ENCODE results near the gene ST3GAL5. TPM values are rescaled to one million over a fixed set of nuclear protein-coding genes. Genes with fewer than 3 reads are reported as not detected.

The ST3GAL5 gene
- total and polyA plus RNA-seq, 2 experiments from 2014 or later, result 11.9 to 12.5 TPM

GRCh38 chr2:85893428-85894258 is 4.9 kb upstream of the ST3GAL5 start:
- Histone ChIP-seq H3K27ac (no peak overlapping the region), H3K4me3 (no peak overlapping the region), H3K27me3 (no peaks in the 10 kb centered on the region), H3K36me3 (no peaks in the 10 kb centered on the region), H3K9me3 (ENCODE audit: low read depth) (no peaks in the 10 kb centered on the region), H3K4me1 (ENCODE audit: low read depth) (no peaks in the 10 kb centered on the region)
- DNase-seq (ENCODE audit: low read depth in 1 of 2, low spot score in 1 of 2), result peak in 1 of 2 donors; percentile 70
- TF ChIP-seq, protein P1, sequence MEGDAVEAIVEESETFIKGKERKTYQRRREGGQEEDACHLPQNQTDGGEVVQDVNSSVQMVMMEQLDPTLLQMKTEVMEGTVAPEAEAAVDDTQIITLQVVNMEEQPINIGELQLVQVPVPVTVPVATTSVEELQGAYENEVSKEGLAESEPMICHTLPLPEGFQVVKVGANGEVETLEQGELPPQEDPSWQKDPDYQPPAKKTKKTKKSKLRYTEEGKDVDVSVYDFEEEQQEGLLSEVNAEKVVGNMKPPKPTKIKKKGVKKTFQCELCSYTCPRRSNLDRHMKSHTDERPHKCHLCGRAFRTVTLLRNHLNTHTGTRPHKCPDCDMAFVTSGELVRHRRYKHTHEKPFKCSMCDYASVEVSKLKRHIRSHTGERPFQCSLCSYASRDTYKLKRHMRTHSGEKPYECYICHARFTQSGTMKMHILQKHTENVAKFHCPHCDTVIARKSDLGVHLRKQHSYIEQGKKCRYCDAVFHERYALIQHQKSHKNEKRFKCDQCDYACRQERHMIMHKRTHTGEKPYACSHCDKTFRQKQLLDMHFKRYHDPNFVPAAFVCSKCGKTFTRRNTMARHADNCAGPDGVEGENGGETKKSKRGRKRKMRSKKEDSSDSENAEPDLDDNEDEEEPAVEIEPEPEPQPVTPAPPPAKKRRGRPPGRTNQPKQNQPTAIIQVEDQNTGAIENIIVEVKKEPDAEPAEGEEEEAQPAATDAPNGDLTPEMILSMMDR (IDR thresholded peaks at IDR 0.05; ENCODE audit: low read depth, low read length), result no peak

GRCh38 chr2:85892216-85892944 is 3.6 kb upstream of the ST3GAL5 start:
- H3K36me3 ChIP-seq, result no peaks in the 10 kb centered on the region
- no peak overlapping the region for H3K4me3 ChIP-seq
- no peak overlapping the region for H3K27ac ChIP-seq
- TF ChIP-seq, protein P1 (IDR thresholded peaks at IDR 0.05; ENCODE audit: low read depth, low read length), result no peak
- H3K9me3 ChIP-seq (ENCODE audit: low read depth), result no peaks in the 10 kb centered on the region
- H3K27me3 ChIP-seq, result no peaks in the 10 kb centered on the region
- peaks cover 6% of the 10 kb centered on the region for H3K4me1 ChIP-seq (ENCODE audit: low read depth)
- no peak for DNase-seq (ENCODE audit: low read depth in 1 of 2, low spot score in 1 of 2)

- H3K4me1 ChIP-seq (ENCODE audit: low read depth), result peaks cover 6% of the 10 kb centered on the region
- H3K36me3 ChIP-seq, result no peaks in the 10 kb centered on the region
- no peaks in the 10 kb centered on the region for H3K27me3 ChIP-seq
- TF ChIP-seq, protein P1 (IDR thresholded peaks at IDR 0.05; ENCODE audit: low read depth, low read length), result no peak
- no peak for DNase-seq (ENCODE audit: low read depth in 1 of 2, low spot score in 1 of 2)
- no peaks in the 10 kb centered on the region for H3K9me3 ChIP-seq (ENCODE audit: low read depth)
- H3K4me3 ChIP-seq, result no peak overlapping the region
- H3K27ac ChIP-seq, result no peak overlapping the region
Measured at GRCh38 chr2:85890522-85891176, 1.9 kb upstream of the ST3GAL5 start.

DNA sequence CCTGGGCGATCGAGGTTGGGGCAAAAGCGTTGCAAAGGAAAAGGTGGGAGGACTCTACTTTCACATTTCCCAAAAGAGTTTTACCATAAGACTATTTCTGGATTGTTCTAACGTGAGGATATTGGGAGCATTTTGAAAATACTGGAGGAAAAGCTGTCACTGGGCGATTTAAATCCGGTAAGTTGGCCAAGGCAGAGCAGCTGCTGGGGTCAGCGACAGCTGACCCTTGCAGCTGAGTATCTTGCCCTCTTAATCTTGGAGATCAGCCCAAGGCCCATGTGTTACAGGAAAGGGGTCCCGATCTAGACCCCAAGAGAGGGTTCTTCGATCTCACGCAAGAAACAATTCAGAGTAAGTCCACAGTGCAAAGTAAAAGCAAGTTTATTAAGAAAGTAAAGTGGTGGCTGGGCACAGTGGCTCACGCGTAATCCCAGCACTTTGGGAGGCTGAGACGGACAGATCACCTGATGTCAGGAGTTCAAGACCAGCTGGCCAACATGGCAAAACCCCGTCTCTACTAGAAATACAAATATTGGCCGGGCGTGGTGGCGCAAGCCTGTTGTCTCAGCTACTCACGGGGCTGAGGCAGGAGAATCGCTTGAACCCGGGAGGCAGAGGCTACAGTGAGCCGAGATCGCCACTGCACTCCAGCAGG is 964 bp upstream of the ST3GAL5 start:
- Histone ChIP-seq H3K9me3 (ENCODE audit: low read depth) (no peaks in the 10 kb centered on the region), H3K36me3 (no peaks in the 10 kb centered on the region), H3K4me1 (ENCODE audit: low read depth) (peaks cover 6% of the 10 kb centered on the region), H3K4me3 (peak overlapping the region; percentile 90), H3K27ac (peak overlapping the region; percentile 1), H3K27me3 (no peaks in the 10 kb centered on the region)
- TF ChIP-seq, protein P1 (IDR thresholded peaks at IDR 0.05; ENCODE audit: low read depth, low read length), result no peak
- no peak for DNase-seq (ENCODE audit: low read depth in 1 of 2, low spot score in 1 of 2)

DNA sequence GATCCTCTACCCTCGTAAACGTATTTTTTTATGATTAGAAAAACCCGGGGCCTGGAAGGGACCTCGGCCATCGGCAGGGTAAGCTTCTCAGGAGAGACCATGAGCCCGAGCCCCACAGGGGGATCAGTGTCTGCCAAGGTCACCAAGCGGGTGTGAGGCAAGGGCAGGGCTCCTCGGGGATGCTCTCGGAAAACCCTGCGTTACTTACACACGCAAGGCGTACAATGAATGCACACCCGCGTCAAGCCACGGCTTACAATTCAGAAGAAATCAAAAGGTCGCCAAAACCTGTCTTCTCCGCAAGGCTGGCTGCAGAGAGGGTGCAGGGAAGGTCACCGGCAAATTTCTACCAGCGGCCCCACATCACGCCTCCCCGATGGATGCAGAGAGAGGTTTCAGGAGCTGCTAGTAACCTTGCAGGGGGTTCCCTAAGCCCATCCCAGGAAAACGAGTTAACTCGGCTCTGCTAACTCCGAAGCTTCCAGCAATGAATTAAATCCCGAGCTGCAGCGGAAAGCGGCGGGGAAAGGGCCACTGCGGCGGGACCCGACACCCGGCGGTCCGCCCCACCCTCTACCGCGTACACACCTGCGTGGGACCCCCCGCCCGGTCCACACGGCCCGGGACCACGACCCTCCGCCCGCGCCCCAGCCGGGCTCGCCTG is 638 bp downstream of the ST3GAL5 start:
- H3K4me1 ChIP-seq (ENCODE audit: low read depth), result peaks cover 6% of the 10 kb centered on the region
- no peaks in the 10 kb centered on the region for H3K9me3 ChIP-seq (ENCODE audit: low read depth)
- H3K27ac ChIP-seq, result no peak overlapping the region
- peak overlapping the region; percentile 90 for H3K4me3 ChIP-seq
- TF ChIP-seq, protein P1 (IDR thresholded peaks at IDR 0.05; ENCODE audit: low read depth, low read length), result no peak
- no peaks in the 10 kb centered on the region for H3K36me3 ChIP-seq
- H3K27me3 ChIP-seq, result no peaks in the 10 kb centered on the region
- peak; percentile 25 to 35 for DNase-seq (ENCODE audit: low read depth in 1 of 2, low spot score in 1 of 2)

Measured in cardiac muscle cell (in vitro differentiated cells and primary cell).